HG02610 (cell line): ENCODE measurements around the gene GZF1.

Experiments used
- ATAC-seq: cut with Tn5 transposase; IDR thresholded peaks from one replicate; pipeline ENCODE4 v1.9.1; 2021; ENCODE audit warnings: mild to moderate bottlenecking, moderate library complexity; ENCODE audit not compliant: unreplicated experiment

Gene GZF1

DNA sequence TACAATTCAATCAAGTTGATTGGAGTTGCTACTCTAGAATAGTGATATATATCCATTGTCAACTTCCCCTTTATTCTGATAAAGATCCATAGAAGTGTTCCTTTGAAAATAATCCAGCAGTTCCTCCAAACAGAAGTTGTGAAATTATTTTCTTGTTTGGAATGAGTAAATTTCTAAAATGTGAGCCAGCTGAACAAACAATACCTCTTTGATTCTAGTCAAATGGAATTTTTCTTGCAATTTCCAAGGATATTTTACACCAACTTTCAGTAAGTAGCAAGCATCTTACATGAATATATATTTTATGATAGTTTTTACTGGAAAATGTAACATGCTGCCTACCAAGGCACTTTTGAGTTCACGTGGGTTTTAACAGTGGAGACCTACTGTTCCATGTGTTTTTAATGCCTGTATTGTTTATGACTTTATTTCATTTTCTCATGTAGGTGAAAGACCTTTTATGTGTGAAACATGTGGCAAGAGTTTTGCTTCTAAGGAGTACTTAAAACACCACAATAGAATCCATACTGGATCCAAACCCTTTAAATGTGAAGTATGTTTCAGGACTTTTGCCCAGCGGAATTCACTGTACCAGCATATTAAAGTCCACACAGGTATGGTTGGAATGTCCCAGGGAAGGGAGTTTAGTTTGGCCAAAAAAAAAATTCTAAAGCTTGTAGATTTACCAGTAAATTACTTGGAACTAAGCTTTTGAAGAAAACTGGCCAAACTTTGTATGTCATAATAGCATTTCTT is 6.5 kb downstream of the GZF1 start:
- ATAC-seq, result no peak

DNA sequence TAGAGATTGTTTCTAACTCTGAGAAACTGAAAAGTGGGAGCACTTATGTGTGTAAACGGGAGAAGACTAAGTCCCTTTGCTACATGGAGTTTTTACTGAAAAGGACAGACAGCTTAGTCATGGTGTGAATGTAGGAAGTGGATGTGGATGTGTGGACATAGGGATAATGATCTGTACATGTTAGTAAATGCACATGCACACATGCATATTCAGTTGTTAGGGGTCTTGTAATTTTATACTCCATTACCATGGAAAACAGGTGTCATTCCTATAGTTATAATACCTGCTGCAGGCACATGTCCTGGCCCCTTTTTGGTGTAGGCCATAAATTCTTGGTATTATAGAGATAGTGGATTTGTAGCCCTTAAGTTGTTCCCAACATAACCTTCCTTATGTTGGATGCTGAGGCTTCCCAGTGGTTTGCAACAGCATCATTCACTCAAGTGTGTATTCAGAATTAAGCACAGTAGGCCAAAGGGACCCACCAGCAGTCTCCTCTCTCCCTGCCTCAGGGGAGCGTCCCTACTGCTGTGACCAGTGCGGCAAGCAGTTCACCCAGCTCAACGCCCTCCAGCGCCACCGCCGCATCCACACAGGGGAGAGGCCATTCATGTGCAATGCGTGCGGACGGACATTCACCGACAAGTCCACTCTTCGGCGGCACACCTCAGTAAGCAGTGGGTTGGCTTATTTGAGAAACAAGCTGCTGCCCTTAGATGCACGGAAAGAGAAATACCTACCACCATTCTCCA is 7.3 kb downstream of the GZF1 start:
- no peak for ATAC-seq

DNA sequence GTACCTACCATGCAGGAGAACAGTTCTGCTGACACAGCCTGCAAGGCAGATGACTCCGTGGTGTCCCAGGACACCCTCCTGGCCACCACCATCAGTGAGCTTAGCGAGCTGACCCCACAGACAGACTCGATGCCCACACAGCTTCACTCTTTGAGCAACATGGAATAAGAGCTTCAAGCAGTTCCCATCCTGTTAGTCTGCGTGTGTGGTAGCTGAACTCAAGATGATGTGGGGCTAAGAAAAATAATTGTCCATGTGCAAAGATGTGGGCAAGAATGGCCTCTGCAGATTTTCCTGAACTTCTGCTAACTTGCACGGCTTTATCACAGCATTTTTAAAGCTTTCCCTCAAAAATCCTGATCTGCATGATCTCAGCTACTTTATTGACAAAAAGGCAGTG is 8.3 kb downstream of the GZF1 start:
- no peak for ATAC-seq

GRCh38 chr20:23370873-23371272 is 8.9 kb downstream of the GZF1 start:
- no peak for ATAC-seq

DNA sequence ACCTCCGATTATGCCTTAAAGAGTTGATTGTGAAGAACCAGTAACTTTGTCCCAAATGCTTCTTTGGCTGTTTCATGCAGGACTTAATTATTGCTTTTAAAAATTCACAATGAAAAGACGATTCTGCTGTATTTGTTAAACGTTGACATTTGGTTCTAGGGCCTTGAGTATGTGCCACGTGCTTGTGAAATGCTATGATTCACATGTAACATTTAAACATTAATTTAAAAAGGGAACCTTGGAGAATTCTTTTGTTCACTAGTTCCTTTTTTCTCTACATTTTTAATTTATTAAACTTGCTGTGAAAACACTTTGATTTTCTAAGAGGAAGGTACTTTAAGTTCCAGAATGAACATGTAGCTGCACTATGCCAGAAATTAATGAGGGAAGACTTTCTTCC is 9.5 kb downstream of the GZF1 start:
- ATAC-seq, result no peak

DNA sequence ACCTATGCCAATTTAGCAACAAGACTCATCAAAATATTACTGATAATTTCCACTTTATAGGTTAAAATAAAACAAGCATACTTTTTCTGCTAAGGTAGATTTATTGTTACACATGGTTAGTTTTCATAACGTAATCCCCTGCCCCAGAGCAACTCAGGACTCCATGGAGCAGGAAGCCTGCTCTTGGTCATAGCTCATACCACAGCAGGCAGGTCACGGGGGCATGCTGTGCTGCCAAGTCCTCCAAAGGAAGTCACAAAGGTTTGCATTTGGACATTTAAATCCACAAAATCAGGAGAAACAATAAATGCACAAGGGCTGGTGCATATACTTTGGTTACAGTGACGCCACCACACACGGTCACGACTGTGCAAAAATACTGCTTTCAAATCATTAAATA is 12.5 kb downstream of the GZF1 start:
- no peak for ATAC-seq

- ATAC-seq, result no peak
These were observed 13.8 kb downstream of the GZF1 start for GRCh38 chr20:23375827-23376226.

- ATAC-seq, result no peak
These were observed 17.8 kb downstream of the GZF1 start for GRCh38 chr20:23379772-23380171.

DNA sequence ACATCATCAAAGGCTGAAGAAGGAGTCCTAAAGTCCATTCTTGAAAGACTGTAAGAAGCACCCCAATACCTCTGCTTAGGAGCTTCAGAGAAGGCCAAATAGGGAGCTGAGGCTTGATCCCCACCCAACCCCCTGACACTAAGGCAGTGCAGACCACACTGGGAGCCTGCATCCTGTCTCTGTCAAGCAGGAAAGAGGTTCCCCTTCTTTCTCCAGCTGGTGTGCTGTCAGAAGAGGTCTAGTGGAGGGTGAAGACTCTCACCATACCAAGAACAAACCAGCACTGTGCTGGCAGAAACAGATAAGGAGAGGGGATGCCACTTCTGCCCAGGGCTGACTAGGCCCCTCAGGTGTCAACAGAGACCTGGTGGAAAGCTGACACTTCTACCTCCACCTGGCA is 19.9 kb downstream of the GZF1 start:
- no peak for ATAC-seq

GRCh38 chr20:23386304-23387117 is 24.5 kb downstream of the GZF1 start:
- ATAC-seq, result no peak

DNA sequence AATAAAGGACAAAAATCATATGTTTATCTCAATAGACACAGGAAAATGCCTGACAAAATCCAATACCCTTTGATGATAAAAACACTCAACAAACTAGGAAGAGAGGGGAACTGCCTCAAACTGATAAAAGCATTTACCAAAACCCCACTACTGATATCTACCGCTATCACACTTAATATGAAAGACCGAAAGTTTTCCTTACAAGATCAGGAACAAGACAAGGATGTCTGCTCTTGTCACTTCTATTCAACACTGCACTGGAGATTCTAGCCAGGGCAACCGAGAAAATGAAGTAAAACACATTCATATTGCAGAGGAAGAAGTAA is 25.1 kb downstream of the GZF1 start:
- ATAC-seq, result no peak

DNA sequence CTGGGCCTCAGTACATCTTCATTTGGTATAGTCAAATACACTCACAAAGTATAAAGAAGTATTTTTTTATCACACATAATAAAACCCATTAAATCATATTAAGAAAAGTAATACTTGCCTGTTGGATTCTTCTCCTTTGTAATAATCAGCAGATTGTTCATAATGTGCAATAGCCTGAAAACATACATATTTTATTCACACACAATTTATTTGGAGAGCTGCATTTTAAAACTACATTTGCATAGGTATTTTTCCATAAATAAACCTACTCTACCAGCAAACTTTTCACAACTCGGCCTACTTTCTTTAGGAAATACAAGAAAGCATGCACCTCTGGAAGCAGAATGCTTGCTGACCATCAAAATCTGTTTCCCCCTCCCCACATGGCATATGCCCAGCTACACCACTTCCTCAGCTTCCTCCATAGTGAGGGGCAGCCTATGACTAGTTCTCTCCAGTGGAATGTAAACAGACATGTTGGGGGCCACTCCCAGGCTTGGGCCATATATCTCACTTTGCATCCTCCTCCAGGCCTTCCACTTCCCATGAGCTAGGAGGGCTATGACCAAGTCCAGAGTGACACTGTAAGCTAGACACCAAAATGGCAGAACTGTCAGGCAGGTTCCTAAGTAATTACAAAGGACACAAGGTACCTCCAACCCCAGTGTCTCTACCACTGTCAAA is 28.3 kb downstream of the GZF1 start:
- no peak for ATAC-seq

DNA sequence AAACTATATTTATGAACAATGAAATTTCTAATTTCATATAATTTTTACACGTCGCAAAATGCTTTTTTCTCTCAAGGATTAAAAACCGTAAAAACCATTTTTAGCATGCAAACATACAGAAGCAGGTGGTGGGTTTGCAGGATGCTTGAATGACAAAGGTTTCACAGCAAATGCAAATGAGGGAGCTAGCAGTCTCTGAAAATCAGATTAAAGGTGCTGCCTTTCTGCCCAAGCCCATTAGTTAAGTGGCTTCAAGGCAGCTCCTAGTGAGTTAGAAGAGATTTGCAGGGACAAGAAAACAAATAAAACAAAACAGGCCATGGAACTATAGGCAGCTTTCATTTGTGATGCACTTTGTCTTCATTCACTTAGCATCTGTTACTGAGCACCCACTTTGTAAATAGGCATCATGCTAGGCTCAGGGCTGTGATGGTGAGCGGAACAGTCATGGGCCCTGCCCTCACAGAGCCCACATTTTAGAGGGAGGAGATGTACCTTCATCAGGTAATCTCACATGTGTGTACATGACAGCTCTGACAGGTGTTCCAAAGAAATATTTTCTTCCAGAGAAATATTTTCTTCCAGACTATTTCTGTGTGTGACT is 29.8 kb downstream of the GZF1 start:
- ATAC-seq, result no peak

DNA sequence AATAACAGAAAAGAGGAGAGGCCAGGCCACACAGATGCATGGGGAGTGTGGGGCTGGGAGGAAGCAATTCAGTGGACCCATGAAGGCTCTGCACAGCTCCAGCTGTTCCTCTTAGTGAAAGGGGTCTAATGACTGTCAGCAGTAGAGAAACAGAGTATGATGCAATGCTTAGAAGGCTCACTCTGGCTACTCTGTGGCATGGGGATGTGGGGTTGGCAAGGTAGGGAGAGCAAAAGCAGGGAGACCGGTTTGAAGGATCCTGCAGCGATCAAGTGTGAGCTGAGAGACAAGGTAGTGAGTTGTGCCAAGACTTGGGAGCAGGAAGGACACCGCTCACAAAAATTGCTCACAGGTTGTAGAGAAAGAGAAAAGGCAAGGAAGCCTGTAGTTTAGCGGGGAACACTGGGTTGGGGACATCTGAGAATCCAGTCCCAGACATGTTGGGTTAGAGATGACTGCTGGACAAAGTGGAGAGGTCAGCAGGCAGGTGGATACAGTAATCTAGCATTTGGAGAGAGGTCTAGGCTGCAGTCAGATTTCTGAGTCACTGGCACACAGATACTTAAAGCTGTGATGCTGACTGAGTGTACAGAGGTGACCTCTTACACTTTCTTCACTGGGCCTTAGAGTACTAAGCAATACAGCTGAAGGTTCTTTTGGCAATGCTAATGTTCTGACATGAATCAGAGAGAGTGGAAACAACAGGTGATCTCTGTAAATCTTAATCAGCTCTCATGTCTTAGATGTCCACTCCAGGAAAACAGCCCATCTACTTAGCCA is 32.2 kb downstream of the GZF1 start:
- no peak for ATAC-seq

GRCh38 chr20:23396950-23397627 is 35.1 kb downstream of the GZF1 start:
- no peak for ATAC-seq

DNA sequence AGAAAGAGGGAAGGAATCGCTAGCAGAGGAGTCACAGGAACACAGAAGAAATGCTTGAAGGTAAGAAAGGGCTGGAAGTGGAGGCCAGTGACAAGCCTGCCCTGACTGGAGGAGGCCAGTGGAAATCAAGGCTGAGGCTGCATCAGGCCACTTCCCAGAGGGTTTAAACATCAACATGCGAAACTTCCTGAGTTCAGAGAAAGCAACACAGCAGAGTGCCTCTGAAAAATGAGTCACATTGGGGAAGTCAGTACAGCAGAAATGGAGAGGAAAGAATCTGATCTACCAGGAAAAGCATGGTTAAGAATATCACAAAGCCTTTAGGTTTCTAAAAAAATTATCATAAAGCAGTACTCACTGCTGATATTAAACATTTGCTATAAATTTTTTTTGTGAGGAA is 36.0 kb downstream of the GZF1 start:
- no peak for ATAC-seq

DNA sequence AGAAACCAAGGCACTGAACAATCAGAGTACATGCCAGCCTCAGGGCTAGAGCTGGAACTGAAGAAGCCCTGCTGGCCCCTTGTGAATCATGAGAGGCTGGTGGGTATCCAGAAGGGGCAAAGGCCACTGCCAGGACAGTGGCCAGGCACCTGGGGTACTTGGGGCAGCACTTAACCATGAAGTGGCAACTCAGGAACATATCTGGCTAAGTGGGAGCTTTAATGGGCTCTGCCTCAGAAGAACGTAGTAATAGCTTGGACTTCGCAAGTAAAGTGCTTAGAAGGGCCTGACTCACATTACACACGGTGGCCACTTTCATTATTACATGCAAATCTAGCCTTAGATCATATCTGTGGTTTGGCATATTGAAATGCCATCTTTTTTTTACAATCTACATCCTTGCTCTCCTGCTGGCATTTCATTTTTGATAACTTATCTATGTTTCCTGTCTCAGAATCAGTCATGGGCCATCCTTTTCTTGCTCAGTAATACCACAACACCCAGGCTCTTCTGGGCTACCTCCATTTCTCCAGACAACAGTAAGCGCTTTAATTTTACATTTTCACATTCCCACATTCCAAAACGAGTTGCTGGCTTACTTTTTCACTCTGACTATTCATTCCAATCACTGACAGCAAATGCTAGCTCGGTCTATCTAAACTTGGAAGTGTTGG is 37.7 kb downstream of the GZF1 start:
- no peak for ATAC-seq

- ATAC-seq, result no peak
These were observed 39.1 kb downstream of the GZF1 start for GRCh38 chr20:23401051-23401450.

GRCh38 chr20:23403751-23404150 is 41.8 kb downstream of the GZF1 start:
- no peak for ATAC-seq
